Peyer's patch (tissue), 4 donors: ENCODE results near the gene MSI2. TPM values are rescaled to one million over a fixed set of nuclear protein-coding genes. Genes with fewer than 3 reads are reported as not detected.

Experiments
- DNase-seq, 3 donors: peaks; one replicate each; pipeline ENCODE4 v3.0.0-alpha.2; 2017 to 2019
- H3K27ac ChIP-seq, 4 donors: fragments of 200-600 bp; sonication (generic); one replicate each; pipeline ENCODE4 v1.5.1; 2016 to 2019
- H3K27me3 ChIP-seq, 2 donors: fragments of 200-600 bp; sonication (generic); one replicate each; pipeline ENCODE4 v1.5.1; 2019
- H3K36me3 ChIP-seq, 3 donors: fragments of 200-600 bp; sonication (generic); one replicate each; pipeline ENCODE4 v1.5.1; 2016 to 2019
- H3K4me1 ChIP-seq, 4 donors: fragments of 200-600 bp; sonication (generic); one replicate each; pipeline ENCODE4 v1.5.1; 2016 to 2019
- H3K4me3 ChIP-seq, 4 donors: fragments of 200-600 bp; sonication (generic); 1 replicate in 3 of 4; 2 replicates in 1 of 4; pipeline ENCODE4 v1.5.1; 2016 to 2019; ENCODE audit warnings: mild to moderate bottlenecking in 1 of 4
- H3K9me3 ChIP-seq, 4 donors: fragments of 200-600 bp; sonication (generic); one replicate each; pipeline ENCODE4 v1.5.1; 2016 to 2019; ENCODE audit warnings: mild to moderate bottlenecking in 1 of 4
- CTCF ChIP-seq, 6 experiments: fragments of 450-650 bp in 4 of 6; fragments of 200-600 bp in 2 of 6; sonication (generic) in 1 of 6; IDR thresholded peaks; one replicate each; pipeline ENCODE4 v1.5.1; 2017 to 2019; ENCODE audit warnings: antibody characterized with exemption in 6 of 6, mild to moderate bottlenecking in 3 of 6, moderate library complexity in 1 of 6
- POLR2A ChIP-seq, 2 donors: fragments of 450-650 bp; IDR thresholded peaks; one replicate each; pipeline ENCODE4 v1.5.1; 2017; ENCODE audit warnings: antibody characterized with exemption in 2 of 2, mild to moderate bottlenecking in 2 of 2, moderate library complexity in 2 of 2
- total RNA-seq, 4 donors: library from RNA; depleted of rRNA; stranded (reverse); fragments of >200 nt; gene quantifications; one replicate each; pipeline ENCODE4 v1.1.0, GENCODE V29; 2016

Gene MSI2
- total RNA-seq, 4 donors from 2014 or later, result 25.9 to 39.0 (median 29.2) TPM

DNA sequence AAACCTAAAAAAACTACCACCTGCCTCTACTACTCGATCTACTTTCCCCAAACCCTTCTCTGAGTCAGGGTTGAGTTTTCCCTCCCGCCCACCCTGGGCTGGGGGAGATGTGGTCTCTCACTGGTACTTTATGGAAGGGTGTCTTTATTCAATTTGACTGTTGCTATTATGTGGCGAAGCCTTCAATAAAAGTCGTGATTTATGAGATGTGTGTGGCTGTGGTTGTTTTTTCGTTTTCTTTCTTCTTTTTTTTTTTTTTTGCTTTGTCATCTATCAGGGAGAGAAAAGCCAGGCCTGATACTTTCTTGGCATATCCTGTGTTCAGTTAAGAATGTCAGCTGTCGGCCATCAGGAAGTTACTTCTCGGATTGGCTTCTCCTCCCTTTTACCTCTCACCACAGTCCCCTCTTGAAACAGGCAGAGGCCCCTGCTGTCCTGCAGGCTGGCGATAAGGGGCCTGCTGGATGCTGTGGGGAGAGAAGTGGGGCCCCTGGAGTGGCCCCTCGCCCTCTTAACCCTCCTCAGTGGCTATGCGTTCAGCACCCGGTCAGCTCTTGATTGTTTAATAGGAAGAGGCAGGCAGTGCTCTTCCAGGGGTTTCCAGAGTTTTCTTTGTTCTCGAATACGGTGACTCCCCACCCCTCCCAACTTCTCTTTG lies 123.0 kb downstream of the MSI2 start:
- TF ChIP-seq POLR2A (IDR thresholded peaks at IDR 0.05), result no peak
- no peak for TF ChIP-seq CTCF (IDR thresholded peaks at IDR 0.05)
- Histone ChIP-seq H3K27me3 (no peaks in the 10 kb centered on the region), H3K4me1 (no peaks in the 10 kb centered on the region), H3K4me3 (no peak overlapping the region), H3K9me3 (no peaks in the 10 kb centered on the region), H3K36me3 (no peaks in the 10 kb centered on the region), H3K27ac (no peak overlapping the region)
- DNase-seq, result no peak

- TF ChIP-seq CTCF (IDR thresholded peaks at IDR 0.05) (no peak), POLR2A (IDR thresholded peaks at IDR 0.05) (no peak)
- H3K4me3 ChIP-seq, result no peak overlapping the region
- H3K36me3 ChIP-seq, result no peaks in the 10 kb centered on the region
- no peak overlapping the region for H3K27ac ChIP-seq
- H3K27me3 ChIP-seq, result no peaks in the 10 kb centered on the region
- H3K9me3 ChIP-seq, result no peaks in the 10 kb centered on the region
- H3K4me1 ChIP-seq, result no peaks in the 10 kb centered on the region
- DNase-seq, result no peak
Observed at GRCh38 chr17:57379895-57380434, 123.6 kb downstream of the MSI2 start.

DNA sequence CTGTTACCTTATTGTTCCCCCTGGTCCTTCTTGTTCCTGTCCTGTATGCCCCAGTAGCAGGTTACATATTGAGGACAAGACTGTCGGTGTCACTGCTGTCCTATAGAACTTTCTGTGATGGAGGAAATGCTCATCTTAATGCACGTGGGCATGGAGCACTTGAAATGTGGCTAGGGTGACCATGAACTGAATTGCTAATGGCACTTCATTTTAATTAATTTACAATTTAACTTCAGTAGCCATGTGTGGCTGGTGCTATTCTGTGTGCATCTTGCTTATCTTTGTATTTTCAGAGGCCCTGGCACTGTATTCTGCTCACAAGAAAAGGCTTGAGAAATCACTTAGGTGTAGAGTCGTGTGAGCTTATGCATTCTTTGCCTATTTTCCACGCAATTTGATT lies 125.2 kb downstream of the MSI2 start:
- Histone ChIP-seq H3K9me3 (no peaks in the 10 kb centered on the region), H3K4me1 (no peaks in the 10 kb centered on the region), H3K27me3 (no peaks in the 10 kb centered on the region), H3K36me3 (no peaks in the 10 kb centered on the region), H3K4me3 (no peak overlapping the region), H3K27ac (no peak overlapping the region)
- TF ChIP-seq POLR2A (IDR thresholded peaks at IDR 0.05) (no peak), CTCF (IDR thresholded peaks at IDR 0.05) (no peak)
- no peak for DNase-seq

- Histone ChIP-seq H3K27ac (no peak overlapping the region), H3K27me3 (no peaks in the 10 kb centered on the region), H3K4me1 (no peaks in the 10 kb centered on the region), H3K4me3 (no peak overlapping the region), H3K9me3 (peaks cover 0 to 3% (median 0%) of the 10 kb centered on the region in 4 donors), H3K36me3 (no peaks in the 10 kb centered on the region)
- DNase-seq, result no peak
- TF ChIP-seq POLR2A (IDR thresholded peaks at IDR 0.05) (no peak), CTCF (IDR thresholded peaks at IDR 0.05) (no peak)
Observed at GRCh38 chr17:57384219-57384618, 127.9 kb downstream of the MSI2 start.

GRCh38 chr17:57385975-57386374 lies 129.7 kb downstream of the MSI2 start:
- Histone ChIP-seq H3K9me3 (peaks cover 0 to 3% (median 0%) of the 10 kb centered on the region in 4 donors), H3K36me3 (no peaks in the 10 kb centered on the region), H3K27ac (no peak overlapping the region), H3K4me3 (no peak overlapping the region), H3K4me1 (no peaks in the 10 kb centered on the region), H3K27me3 (no peaks in the 10 kb centered on the region)
- no peak for DNase-seq
- TF ChIP-seq POLR2A (IDR thresholded peaks at IDR 0.05), result no peak
- TF ChIP-seq CTCF (IDR thresholded peaks at IDR 0.05), result no peak
